KOPT-K1 (cell line): ENCODE data around the gene OIT3.
"Not testable (repeated sequence)": the region's sequence is repeated elsewhere in the genome, so short reads cannot be mapped to it uniquely, and the experiment has no call there.

Experiments
- H3K27ac ChIP-seq: fragments of 200-600 bp; sonication (generic); 2 replicates; pipeline ENCODE4 v1.5.1; 2016; ENCODE audit warnings: antibody characterized with exemption, mild to moderate bottlenecking, low read depth, low read length; ENCODE audit not compliant: poor library complexity, severe bottlenecking
- H3K36me3 ChIP-seq: fragments of 200-600 bp; sonication (generic); 2 replicates; pipeline ENCODE4 v1.5.1; 2017; ENCODE audit warnings: antibody characterized with exemption, mild to moderate bottlenecking, low read length, moderate library complexity; ENCODE audit not compliant: insufficient read depth
- H3K9me3 ChIP-seq: fragments of 200-600 bp; sonication (generic); 2 replicates; pipeline ENCODE4 v1.5.1; 2017; ENCODE audit warnings: antibody characterized with exemption, low read length, mild to moderate bottlenecking; ENCODE audit not compliant: insufficient read depth, poor library complexity, severe bottlenecking

Gene OIT3

GRCh38 chr10:72917803-72918332 is 24.3 kb downstream of the OIT3 start:
- H3K27ac ChIP-seq, H3K36me3 ChIP-seq: not testable (repeated sequence)
- H3K9me3 ChIP-seq, result peaks cover 22% of the 10 kb centered on the region

- no peaks in the 10 kb centered on the region for H3K36me3 ChIP-seq
- H3K27ac ChIP-seq, result no peak overlapping the region
Observed at GRCh38 chr10:72918352-72918751, 24.8 kb downstream of the OIT3 start.

GRCh38 chr10:72921147-72921683 is 27.7 kb downstream of the OIT3 start:
- H3K9me3 ChIP-seq, result peaks cover 22% of the 10 kb centered on the region
- H3K36me3 ChIP-seq, H3K27ac ChIP-seq: not testable (repeated sequence)

More at GRCh38 chr10:72918352-72918751, 24.8 kb downstream of the OIT3 start:
- H3K9me3 ChIP-seq, result peaks cover 22% of the 10 kb centered on the region

- H3K36me3 ChIP-seq, result no peaks in the 10 kb centered on the region
- H3K9me3 ChIP-seq, result peaks cover 22% of the 10 kb centered on the region
- no peak overlapping the region for H3K27ac ChIP-seq
Observed at GRCh38 chr10:72924351-72924750, 30.8 kb downstream of the OIT3 start.

DNA sequence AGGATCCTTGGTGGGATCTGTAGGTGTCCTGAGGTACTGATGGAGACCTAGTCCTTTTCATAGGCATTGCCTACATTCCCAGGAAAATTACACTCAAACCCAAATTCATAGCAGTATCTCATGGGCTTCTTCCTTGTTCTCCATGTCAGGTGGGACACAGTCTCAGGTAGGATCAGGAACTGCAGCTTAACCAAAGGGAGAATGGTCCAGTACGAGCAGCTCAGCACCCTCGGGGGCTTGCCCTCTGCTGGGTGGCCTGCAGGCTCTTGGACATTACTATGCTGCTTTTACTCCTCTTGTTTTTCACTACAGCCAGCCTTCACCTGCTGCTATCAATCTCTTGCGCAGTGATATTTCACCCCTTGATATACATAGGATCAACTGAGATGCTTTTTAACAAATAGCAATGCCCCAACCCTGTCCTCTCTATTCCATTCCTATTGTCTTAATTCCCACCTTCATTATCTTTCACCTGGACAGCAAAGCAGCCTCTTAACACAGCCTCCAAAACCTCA is 32.5 kb downstream of the OIT3 start:
- H3K9me3 ChIP-seq, result peaks cover 14% of the 10 kb centered on the region
- no peak overlapping the region for H3K27ac ChIP-seq
- no peaks in the 10 kb centered on the region for H3K36me3 ChIP-seq

DNA sequence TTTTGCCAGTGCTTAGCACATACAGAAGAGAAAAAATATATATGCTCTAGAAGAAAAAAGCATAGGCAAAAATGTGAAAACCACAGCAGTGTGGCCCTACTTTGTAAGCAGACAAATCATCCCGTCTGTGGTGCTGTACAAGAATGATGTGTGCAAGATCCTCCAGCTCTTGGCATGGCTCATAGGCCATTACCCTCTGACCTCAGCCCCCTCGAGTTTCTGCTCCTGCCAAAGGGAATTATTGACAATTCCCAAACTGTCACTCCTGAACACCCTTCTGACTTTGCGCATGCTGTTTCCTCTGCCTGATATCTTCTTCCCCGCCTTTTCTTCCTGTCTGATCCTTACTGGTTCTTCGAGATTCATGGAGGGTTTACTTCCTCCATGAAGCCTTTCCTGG is 33.9 kb downstream of the OIT3 start:
- Histone ChIP-seq H3K27ac (no peak overlapping the region), H3K36me3 (no peaks in the 10 kb centered on the region), H3K9me3 (peaks cover 1% of the 10 kb centered on the region)

GRCh38 chr10:72928798-72929197 is 35.3 kb downstream of the OIT3 start:
- no peaks in the 10 kb centered on the region for H3K9me3 ChIP-seq

DNA sequence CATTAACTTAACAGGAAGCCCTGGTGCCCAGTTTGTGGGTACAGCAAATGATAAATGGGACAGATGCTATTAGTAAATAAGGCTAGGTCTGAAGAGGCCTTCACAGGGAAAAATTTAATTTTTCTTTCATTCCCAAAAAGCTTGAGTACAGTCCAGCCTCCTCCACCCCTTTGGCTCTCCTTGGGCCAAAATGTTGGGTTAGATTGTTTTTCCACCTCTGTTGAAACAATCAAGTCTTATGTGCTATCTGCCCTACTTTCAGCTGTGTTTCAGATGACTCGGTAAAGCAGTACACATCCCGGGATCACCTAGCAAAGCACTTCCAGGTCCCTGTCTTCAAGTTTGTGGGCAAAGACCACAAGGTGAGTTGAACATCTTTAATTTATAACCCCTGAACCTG is 36.7 kb downstream of the OIT3 start:
- Histone ChIP-seq H3K36me3 (no peaks in the 10 kb centered on the region), H3K27ac (no peak overlapping the region), H3K9me3 (no peaks in the 10 kb centered on the region)

More at GRCh38 chr10:72928798-72929197, 35.3 kb downstream of the OIT3 start:
- no peaks in the 10 kb centered on the region for H3K36me3 ChIP-seq
- no peak overlapping the region for H3K27ac ChIP-seq

GRCh38 chr10:72932259-72933015 is 38.9 kb downstream of the OIT3 start:
- Histone ChIP-seq H3K9me3 (no peaks in the 10 kb centered on the region), H3K27ac (no peak overlapping the region), H3K36me3 (no peaks in the 10 kb centered on the region)

GRCh38 chr10:72935361-72935760 is 41.8 kb downstream of the OIT3 start:
- no peak overlapping the region for H3K27ac ChIP-seq
- H3K36me3 ChIP-seq, result no peaks in the 10 kb centered on the region
- no peaks in the 10 kb centered on the region for H3K9me3 ChIP-seq

DNA sequence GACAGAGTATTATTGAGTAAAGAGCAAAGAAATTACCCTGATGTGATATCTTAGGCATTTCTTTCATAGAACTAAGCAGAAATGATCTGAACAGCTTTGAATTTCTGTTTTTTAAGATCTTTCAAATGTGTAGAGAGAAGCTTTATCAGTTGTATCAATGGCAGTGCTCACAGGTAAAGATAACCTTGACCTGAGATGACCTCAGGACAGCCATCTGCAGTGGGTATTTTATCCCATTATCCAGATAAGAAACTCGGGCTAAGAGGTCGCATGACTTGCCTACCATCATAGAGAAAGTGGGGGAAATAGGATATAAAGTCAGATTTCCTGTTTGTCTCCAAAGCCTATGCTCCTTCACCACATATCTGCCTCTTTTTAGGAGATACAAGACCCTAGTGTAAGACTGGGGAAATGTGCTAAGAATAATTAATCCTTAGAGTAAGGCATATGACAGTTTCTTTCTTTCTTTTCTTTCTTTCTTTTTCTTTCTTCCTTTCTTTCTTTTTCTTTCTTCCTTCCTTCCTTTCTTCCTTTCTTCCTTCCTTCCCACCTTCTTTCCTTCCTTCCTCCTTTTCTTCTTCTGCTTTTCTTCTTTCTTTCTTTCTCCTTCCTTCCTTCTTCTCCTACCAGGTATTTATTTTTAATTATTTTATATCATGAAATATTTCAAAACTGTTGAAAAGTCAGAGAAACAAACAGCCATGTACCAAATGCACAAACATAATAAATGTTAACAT is 50.1 kb downstream of the OIT3 start:
- H3K27ac ChIP-seq, result no peak overlapping the region
- no peaks in the 10 kb centered on the region for H3K36me3 ChIP-seq
- no peaks in the 10 kb centered on the region for H3K9me3 ChIP-seq

- Histone ChIP-seq H3K36me3 (no peaks in the 10 kb centered on the region), H3K27ac (no peak overlapping the region)
Observed at GRCh38 chr10:72946963-72947362, 53.4 kb downstream of the OIT3 start.

DNA sequence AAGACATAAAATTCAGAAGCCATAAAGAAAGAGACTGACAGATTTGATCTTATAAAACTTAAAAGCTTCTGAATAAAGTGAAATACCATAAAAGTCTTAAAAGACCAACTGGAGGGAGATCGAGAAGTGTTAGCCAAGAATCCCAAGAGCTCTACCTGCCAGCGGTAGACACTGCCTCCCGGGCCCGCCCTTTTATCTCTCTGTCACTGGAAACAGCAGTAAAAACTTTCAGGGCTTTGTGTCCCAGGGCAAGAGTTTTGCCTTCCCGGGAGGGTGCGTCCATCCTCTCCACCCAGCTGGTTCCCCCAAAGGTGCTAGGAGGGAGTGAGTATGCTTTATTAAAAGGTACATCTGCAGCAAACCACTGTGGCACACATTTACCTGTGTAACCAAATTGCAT is 55.2 kb downstream of the OIT3 start:
- Histone ChIP-seq H3K36me3 (no peaks in the 10 kb centered on the region), H3K9me3 (no peaks in the 10 kb centered on the region), H3K27ac (no peak overlapping the region)

More at GRCh38 chr10:72946963-72947362, 53.4 kb downstream of the OIT3 start:
- no peaks in the 10 kb centered on the region for H3K9me3 ChIP-seq

DNA sequence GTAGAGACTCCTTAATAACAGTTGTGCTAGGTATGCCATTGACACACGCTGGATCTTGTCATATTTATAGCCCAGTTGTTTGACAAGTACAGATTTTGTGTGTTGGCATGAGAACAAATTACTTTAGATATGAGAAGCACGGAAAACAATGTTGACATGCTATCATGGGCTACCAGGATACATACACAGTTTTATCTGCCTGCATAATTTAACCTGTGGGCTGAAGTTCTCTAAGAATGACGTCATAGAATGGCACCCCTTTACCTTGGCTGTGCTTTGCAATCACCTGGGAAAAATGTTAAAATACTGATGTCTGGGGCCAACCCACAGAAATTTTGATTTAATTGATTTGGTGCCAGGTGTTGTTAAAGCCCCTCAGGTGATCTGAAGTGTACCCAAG is 58.2 kb downstream of the OIT3 start:
- H3K9me3 ChIP-seq, result no peaks in the 10 kb centered on the region
- H3K36me3 ChIP-seq, result no peaks in the 10 kb centered on the region
- no peak overlapping the region for H3K27ac ChIP-seq

DNA sequence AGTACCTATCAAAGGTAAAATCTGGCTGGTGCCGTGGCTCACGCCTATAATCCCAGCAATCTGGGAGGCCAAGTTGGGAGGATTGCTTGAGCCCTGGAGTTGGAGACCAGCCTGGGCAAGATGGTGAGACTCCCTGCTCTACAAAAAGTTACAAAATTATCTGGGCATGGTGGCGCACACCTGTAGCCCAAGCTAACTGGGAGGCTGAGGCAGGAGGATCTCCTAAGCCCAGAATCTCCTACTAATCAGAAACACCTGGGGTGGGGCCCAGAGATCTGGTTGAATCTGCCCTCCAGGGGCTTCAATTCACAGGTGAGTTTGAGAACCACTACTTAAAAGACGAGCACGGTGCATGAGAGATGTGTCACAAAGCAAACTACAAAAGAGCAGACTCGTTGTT is 58.6 kb downstream of the OIT3 start:
- no peak overlapping the region for H3K27ac ChIP-seq
- no peaks in the 10 kb centered on the region for H3K36me3 ChIP-seq
- no peaks in the 10 kb centered on the region for H3K9me3 ChIP-seq
